Measurements from ENCODE around the gene MYBPC1. TPM values are rescaled to one million over a fixed set of nuclear protein-coding genes. Genes with fewer than 3 reads are reported as not detected.

The MYBPC1 gene
- total and polyA plus RNA-seq, 2 of the 4 experiments (the other 2 are of a cell fraction) = not detected

DNA sequence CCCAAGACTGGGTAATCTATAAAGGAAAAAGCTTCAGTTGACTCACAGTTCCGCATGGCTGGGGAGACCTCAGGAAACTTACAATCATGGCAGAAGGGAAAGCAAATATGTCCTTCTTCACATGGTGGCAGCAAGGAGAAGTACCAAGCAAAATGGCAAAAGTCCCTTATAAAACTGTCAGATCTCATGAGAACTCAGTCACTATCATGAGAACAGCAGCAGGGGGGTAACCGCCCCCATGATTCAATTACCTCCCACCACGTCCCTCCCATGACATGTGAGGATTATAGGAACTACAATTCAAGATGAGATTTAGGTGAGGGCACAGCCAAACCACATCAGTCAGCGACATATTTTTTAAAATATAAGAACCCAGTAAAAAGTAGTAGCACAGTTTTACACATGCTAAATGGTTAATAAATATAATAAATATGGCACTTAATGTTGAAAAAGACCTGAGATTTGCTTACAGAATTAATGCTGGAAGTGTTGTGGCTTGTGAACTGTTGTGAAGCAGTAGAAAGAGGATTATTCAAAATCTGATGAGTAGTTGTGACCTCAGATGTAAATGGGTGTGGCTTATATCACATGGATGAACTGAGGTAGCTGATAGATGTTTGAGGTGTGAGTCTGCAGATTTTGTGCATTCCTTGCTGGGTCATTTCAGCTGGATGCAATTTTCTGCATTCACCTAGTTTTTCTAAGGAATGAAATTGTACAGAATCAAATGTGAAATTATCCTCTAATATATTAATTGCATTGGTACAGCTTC, 55.8 kb downstream of the MYBPC1 start:
- no peak overlapping the region for H2BK5ac ChIP-seq (ENCODE audit: low read depth, low read length, poor library complexity, severe bottlenecking)
- no peak overlapping the region for H2AK5ac ChIP-seq (ENCODE audit: low read depth, low read length)
- H3K79me1 ChIP-seq (ENCODE audit: low read depth in 1 of 2, low read length in 2 of 2) = no peaks in the 10 kb centered on the region
- H3K4me3 ChIP-seq (ENCODE audit: insufficient read depth, low read depth, low read length) = no peak overlapping the region
- H3K4me1 ChIP-seq (ENCODE audit: control insufficient read depth, insufficient read depth, low read length) = no peaks in the 10 kb centered on the region
- DNase-seq (no peak), ATAC-seq (ENCODE audit: low read depth) (no peak)
- H3K9ac ChIP-seq (ENCODE audit: low read depth, low read length) = no peak overlapping the region
- no peak overlapping the region for H3K23ac ChIP-seq (ENCODE audit: low read depth, low read length)
- H4K8ac ChIP-seq (ENCODE audit: low read depth in 2 of 2, low read length in 2 of 2) = no peak overlapping the region
- no peak overlapping the region for H3K14ac ChIP-seq (replicated peaks; ENCODE audit: low read depth, low read length)
- H3K4me2 ChIP-seq (ENCODE audit: low read depth, low read length) = no peak overlapping the region
- no peaks in the 10 kb centered on the region for H3K27me3 ChIP-seq (ENCODE audit: control insufficient read depth, insufficient read depth, low read length)
- no peak overlapping the region for H2AFZ ChIP-seq (replicated peaks; ENCODE audit: low read length, poor library complexity)
- H2BK15ac ChIP-seq (ENCODE audit: low read depth, low read length) = no peak overlapping the region
- H3K9me1 ChIP-seq (ENCODE audit: insufficient read depth, low read length) = no peaks in the 10 kb centered on the region
- H4K91ac ChIP-seq (ENCODE audit: insufficient read depth, low read depth, low read length) = no peak overlapping the region
- WGBS, 2 experiments (ENCODE audit: extremely low coverage in 2 of 2, insufficient read length in 1 of 2) = no CpG with 5 or more reads among the region's 4 CpGs
- H3K18ac ChIP-seq (ENCODE audit: low read depth, low read length) = no peak overlapping the region
- intact Hi-C loops (cut with micrococcal nuclease) = no loop called here
- ChIA-PET POLR2A (ENCODE audit: unreplicated experiment) (no interaction called here), CTCF (no interaction called here)
- H3K36me3 ChIP-seq (ENCODE audit: control insufficient read depth, insufficient read depth, low read length) = no peaks in the 10 kb centered on the region
- no peak overlapping the region for H3K4ac ChIP-seq (ENCODE audit: low read depth, low read length)
- in situ Hi-C loops (cut with MboI; ENCODE audit: low sequenced_read_pairs) = no loop called here
- BruUV-seq (replicated peaks) = no TSS peak
- H3K9me3 ChIP-seq (ENCODE audit: control insufficient read depth, insufficient read depth, low read length) = no peaks in the 10 kb centered on the region
- H4K20me1 ChIP-seq (ENCODE audit: insufficient read depth, low read length) = no peaks in the 10 kb centered on the region
- H3K27ac ChIP-seq (ENCODE audit: insufficient read depth, low read length) = no peak overlapping the region
- dilution Hi-C loops (cut with HindIII; ENCODE audit: low sequenced_read_pairs, unreplicated experiment) = no loop called here
- no peak overlapping the region for H4K5ac ChIP-seq (ENCODE audit: low read depth, low read length)
- no peak overlapping the region for H3K56ac ChIP-seq (ENCODE audit: extremely low read depth, insufficient read depth, low read length)
- H2BK120ac ChIP-seq (ENCODE audit: low read depth, low read length) = no peak overlapping the region
- no peak overlapping the region for H2AK9ac ChIP-seq (replicated peaks; ENCODE audit: low read depth, low read length, poor library complexity)
- TF ChIP-seq SMC3 (IDR thresholded peaks at IDR 0.05; ENCODE audit: low read depth, low read length) (no peak), RFX5 (IDR thresholded peaks at IDR 0.05; ENCODE audit: low read depth, low read length) (no peak), FOS (IDR thresholded peaks at IDR 0.05; ENCODE audit: low read depth, low read length) (no peak), USF2 (IDR thresholded peaks at IDR 0.05; ENCODE audit: low read depth, low read length) (no peak), MAFK (IDR thresholded peaks at IDR 0.05; ENCODE audit: low read depth, low read length) (no peak), MAZ (IDR thresholded peaks at IDR 0.05; ENCODE audit: borderline replicate concordance, low read depth, low read length) (no peak), CEBPB (IDR thresholded peaks at IDR 0.05; ENCODE audit: low read depth, low read length) (no peak), CHD1 (IDR thresholded peaks at IDR 0.05; ENCODE audit: low read depth, low read length) (no peak)
- TF ChIP-seq, protein P1, sequence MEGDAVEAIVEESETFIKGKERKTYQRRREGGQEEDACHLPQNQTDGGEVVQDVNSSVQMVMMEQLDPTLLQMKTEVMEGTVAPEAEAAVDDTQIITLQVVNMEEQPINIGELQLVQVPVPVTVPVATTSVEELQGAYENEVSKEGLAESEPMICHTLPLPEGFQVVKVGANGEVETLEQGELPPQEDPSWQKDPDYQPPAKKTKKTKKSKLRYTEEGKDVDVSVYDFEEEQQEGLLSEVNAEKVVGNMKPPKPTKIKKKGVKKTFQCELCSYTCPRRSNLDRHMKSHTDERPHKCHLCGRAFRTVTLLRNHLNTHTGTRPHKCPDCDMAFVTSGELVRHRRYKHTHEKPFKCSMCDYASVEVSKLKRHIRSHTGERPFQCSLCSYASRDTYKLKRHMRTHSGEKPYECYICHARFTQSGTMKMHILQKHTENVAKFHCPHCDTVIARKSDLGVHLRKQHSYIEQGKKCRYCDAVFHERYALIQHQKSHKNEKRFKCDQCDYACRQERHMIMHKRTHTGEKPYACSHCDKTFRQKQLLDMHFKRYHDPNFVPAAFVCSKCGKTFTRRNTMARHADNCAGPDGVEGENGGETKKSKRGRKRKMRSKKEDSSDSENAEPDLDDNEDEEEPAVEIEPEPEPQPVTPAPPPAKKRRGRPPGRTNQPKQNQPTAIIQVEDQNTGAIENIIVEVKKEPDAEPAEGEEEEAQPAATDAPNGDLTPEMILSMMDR (conservative IDR thresholded peaks at IDR 0.05; ENCODE audit: low read depth, low read length) = no peak
- H2BK20ac ChIP-seq (ENCODE audit: low read depth, low read length) = no peak overlapping the region

Measured in IMR-90 (cell line).